OCI-LY7 (cell line): ENCODE data around the gene LYRM4.

Experiments
- CTCF ChIP-seq: fragments of 200-600 bp; sonication (generic); conservative IDR thresholded peaks from 2 replicates; pipeline ENCODE4 v1.5.1; 2014; ENCODE audit warnings: mild to moderate bottlenecking, antibody characterized with exemption, low read length, moderate library complexity, mixed read lengths
- EZH2phosphoT487 ChIP-seq: fragments of 200-600 bp; sonication (generic); IDR thresholded peaks from 2 replicates; pipeline ENCODE4 v1.6.1; 2018; ENCODE audit warnings: low read depth, borderline replicate concordance, mild to moderate bottlenecking, mixed run types, antibody characterized with exemption, low read length, moderate library complexity, mixed read lengths

- TF ChIP-seq CTCF (0 out of 2 replicates have a peak, but pooled peaks have one; percentile 19), EZH2phosphoT487 (no peak)
Observed at GRCh38 chr6:5260661-5261544, at the start of gene LYRM4, which contains the start of gene FARS2.
